ENCODE data around the gene DIABLO. TPM values are rescaled to one million over a fixed set of nuclear protein-coding genes. Genes with fewer than 3 reads are reported as not detected.
A peak's percentile ranks its signal among the peaks of the same experiment; 100 is the strongest.
"Not testable (repeated sequence)": the region's sequence is repeated elsewhere in the genome, so short reads cannot be mapped to it uniquely, and the experiment has no call there.

DIABLO gene
- total RNA-seq, 2 experiments from 2014 or later = 47.9 to 51.7 TPM

- Mint-ChIP-seq H3K9me3 (no peaks in the 10 kb centered on the region), H3K36me3 (no peaks in the 10 kb centered on the region), H3K27ac (no peak overlapping the region)
These were observed 40.3 kb downstream of the DIABLO start for GRCh38 chr12:122185494-122186082.

GRCh38 chr12:122185079-122185478, 40.8 kb downstream of the DIABLO start:
- H3K36me3 Mint-ChIP-seq = no peaks in the 10 kb centered on the region
- H3K27ac Mint-ChIP-seq = no peak overlapping the region
- no peak overlapping the region for H3K4me3 Mint-ChIP-seq
- peaks cover 7% of the 10 kb centered on the region for H3K4me1 Mint-ChIP-seq
- no peaks in the 10 kb centered on the region for H3K9me3 Mint-ChIP-seq
- no peak for DNase-seq
- H3K27me3 Mint-ChIP-seq = peaks cover 27% of the 10 kb centered on the region

More at GRCh38 chr12:122185494-122186082, 40.3 kb downstream of the DIABLO start:
- peaks cover 25% of the 10 kb centered on the region for H3K27me3 Mint-ChIP-seq
- DNase-seq = no peak
- H3K4me3 Mint-ChIP-seq = no peak overlapping the region
- peaks cover 7% of the 10 kb centered on the region for H3K4me1 Mint-ChIP-seq

GRCh38 chr12:122184517-122184916, 41.3 kb downstream of the DIABLO start:
- Mint-ChIP-seq H3K9me3 (no peaks in the 10 kb centered on the region), H3K4me3 (no peak overlapping the region)
- no peak for DNase-seq

GRCh38 chr12:122183588-122183940, 42.3 kb downstream of the DIABLO start:
- no peaks in the 10 kb centered on the region for H3K36me3 Mint-ChIP-seq
- H3K4me1 Mint-ChIP-seq = peaks cover 7% of the 10 kb centered on the region
- peak overlapping the region; percentile 42 for H3K4me3 Mint-ChIP-seq
- H3K27ac Mint-ChIP-seq = no peak overlapping the region
- peaks cover 27% of the 10 kb centered on the region for H3K27me3 Mint-ChIP-seq
- no peak for DNase-seq
- H3K9me3 Mint-ChIP-seq = no peaks in the 10 kb centered on the region

More at GRCh38 chr12:122184517-122184916, 41.3 kb downstream of the DIABLO start:
- Mint-ChIP-seq H3K4me1 (peaks cover 7% of the 10 kb centered on the region), H3K27me3 (peaks cover 27% of the 10 kb centered on the region), H3K36me3 (no peaks in the 10 kb centered on the region), H3K27ac (no peak overlapping the region)

GRCh38 chr12:122182887-122183587, 42.8 kb downstream of the DIABLO start, which contains the start of gene LRRC43:
TSS of gene LRRC43 (plus strand) at chr12:122183123. CDS start at chr12:122183145, 22 bp downstream.
- Mint-ChIP-seq H3K4me3 (peak within 1 kb of the TSS; percentile 75), H3K4me1 (peaks cover 7% of the 10 kb centered on the region), H3K27me3 (peaks cover 27% of the 10 kb centered on the region), H3K9me3 (no peaks in the 10 kb centered on the region), H3K36me3 (no peaks in the 10 kb centered on the region), H3K27ac (no peak within 1 kb of the TSS)
- peak; percentile 46 for DNase-seq

GRCh38 chr12:122176473-122176872, 49.4 kb downstream of the DIABLO start:
- H3K27me3 Mint-ChIP-seq, H3K9me3 Mint-ChIP-seq, H3K4me1 Mint-ChIP-seq, H3K4me3 Mint-ChIP-seq, H3K27ac Mint-ChIP-seq, DNase-seq, H3K36me3 Mint-ChIP-seq: not testable (repeated sequence)

GRCh38 chr12:122174155-122174845, 51.6 kb downstream of the DIABLO start, which contains the start of gene IL31:
TSS of gene IL31 (minus strand) at chr12:122174221. CDS start at chr12:122174172, 49 bp downstream.
- H3K4me3 Mint-ChIP-seq = no peak within 1 kb of the TSS
- H3K27ac Mint-ChIP-seq = no peak within 1 kb of the TSS
- DNase-seq = no peak
- no peaks in the 10 kb centered on the region for H3K27me3 Mint-ChIP-seq
- no peaks in the 10 kb centered on the region for H3K9me3 Mint-ChIP-seq
- H3K36me3 Mint-ChIP-seq = no peaks in the 10 kb centered on the region
- H3K4me1 Mint-ChIP-seq = no peaks in the 10 kb centered on the region

GRCh38 chr12:122172262-122172939, 53.5 kb downstream of the DIABLO start:
- Mint-ChIP-seq H3K4me1 (no peaks in the 10 kb centered on the region), H3K27me3 (no peaks in the 10 kb centered on the region), H3K36me3 (no peaks in the 10 kb centered on the region), H3K27ac (no peak overlapping the region), H3K4me3 (no peak overlapping the region), H3K9me3 (no peaks in the 10 kb centered on the region)
- DNase-seq = no peak

GRCh38 chr12:122171399-122171798, 54.5 kb downstream of the DIABLO start:
- H3K9me3 Mint-ChIP-seq = no peaks in the 10 kb centered on the region
- no peak overlapping the region for H3K27ac Mint-ChIP-seq
- no peaks in the 10 kb centered on the region for H3K27me3 Mint-ChIP-seq
- no peaks in the 10 kb centered on the region for H3K4me1 Mint-ChIP-seq
- DNase-seq = no peak
- no peaks in the 10 kb centered on the region for H3K36me3 Mint-ChIP-seq
- H3K4me3 Mint-ChIP-seq = no peak overlapping the region

- Mint-ChIP-seq H3K4me3 (no peak overlapping the region), H3K9me3 (no peaks in the 10 kb centered on the region), H3K27me3 (no peaks in the 10 kb centered on the region), H3K27ac (no peak overlapping the region), H3K4me1 (no peaks in the 10 kb centered on the region), H3K36me3 (no peaks in the 10 kb centered on the region)
- no peak for DNase-seq
These were observed 57.4 kb downstream of the DIABLO start for GRCh38 chr12:122168492-122168891.

GRCh38 chr12:122167356-122167925, 58.4 kb downstream of the DIABLO start:
- Mint-ChIP-seq H3K4me1 (no peaks in the 10 kb centered on the region), H3K9me3 (no peaks in the 10 kb centered on the region), H3K4me3 (no peak overlapping the region), H3K27ac (no peak overlapping the region), H3K27me3 (no peaks in the 10 kb centered on the region), H3K36me3 (no peaks in the 10 kb centered on the region)
- DNase-seq = no peak

GRCh38 chr12:122166422-122167349, 59.2 kb downstream of the DIABLO start:
- Mint-ChIP-seq H3K4me3 (no peak overlapping the region), H3K27me3 (no peaks in the 10 kb centered on the region), H3K9me3 (no peaks in the 10 kb centered on the region), H3K36me3 (no peaks in the 10 kb centered on the region), H3K4me1 (peaks cover 3% of the 10 kb centered on the region), H3K27ac (no peak overlapping the region)
- no peak for DNase-seq

GRCh38 chr12:122162976-122163375, 62.9 kb downstream of the DIABLO start:
- H3K27ac Mint-ChIP-seq = peak overlapping the region; percentile 42

GRCh38 chr12:122161682-122162081, 64.2 kb downstream of the DIABLO start:
- H3K9me3 Mint-ChIP-seq = no peaks in the 10 kb centered on the region
- H3K4me3 Mint-ChIP-seq = no peak overlapping the region
- no peaks in the 10 kb centered on the region for H3K27me3 Mint-ChIP-seq
- no peaks in the 10 kb centered on the region for H3K36me3 Mint-ChIP-seq
- DNase-seq = no peak
- H3K4me1 Mint-ChIP-seq = peaks cover 5% of the 10 kb centered on the region
- H3K27ac Mint-ChIP-seq = no peak overlapping the region

More at GRCh38 chr12:122162976-122163375, 62.9 kb downstream of the DIABLO start:
- Mint-ChIP-seq H3K4me1 (peaks cover 5% of the 10 kb centered on the region), H3K36me3 (no peaks in the 10 kb centered on the region), H3K4me3 (no peak overlapping the region), H3K27me3 (no peaks in the 10 kb centered on the region), H3K9me3 (no peaks in the 10 kb centered on the region)
- DNase-seq = no peak

All from activated naive CD8-positive, alpha-beta T cell treated with anti-CD3 and anti-CD28 coated beads for 36 hours (primary cell).